Measurements from ENCODE around the gene TMPRSS11B. TPM values are rescaled to one million over a fixed set of nuclear protein-coding genes. Genes with fewer than 3 reads are reported as not detected.

TMPRSS11B gene
- total and polyA plus RNA-seq, 2 donors (not counting 1 experiment from before 2014, with no cell fraction given): not detected

- Histone ChIP-seq H3K79me2 (ENCODE audit: control insufficient read depth, insufficient read depth, low read length) (no peaks in the 10 kb centered on the region), H4K20me1 (ENCODE audit: control insufficient read depth, insufficient read depth, low read length, poor library complexity, severe bottlenecking) (no peaks in the 10 kb centered on the region), H3K4me1 (ENCODE audit: control insufficient read depth in 2 of 2, insufficient read depth in 2 of 2, low read length in 2 of 2) (no peaks in the 10 kb centered on the region), H2AFZ (ENCODE audit: insufficient read depth, low read depth, low read length, poor library complexity, severe bottlenecking) (no peak overlapping the region), H3K27ac (ENCODE audit: low read length in 2 of 2) (no peak overlapping the region), H3K9ac (ENCODE audit: low read length) (no peak overlapping the region), H3K27me3 (replicated peaks in 1 of 4; ENCODE audit: control extremely low read depth in 1 of 4, control insufficient read depth in 3 of 4, insufficient read depth in 4 of 4, low read length in 3 of 4) (peaks cover 0 to 10% (median 5%) of the 10 kb centered on the region in 4 experiments), H3K9me3 (ENCODE audit: control extremely low read depth in 1 of 3, control insufficient read depth in 2 of 3, insufficient read depth in 1 of 3, low read length in 2 of 3) (peaks cover 0 to 3% (median 0%) of the 10 kb centered on the region in 3 donors), H3K4me2 (replicated peaks; ENCODE audit: low read depth, low read length, poor library complexity, severe bottlenecking) (no peak overlapping the region), H3K4me3 (ENCODE audit: control extremely low read depth in 1 of 5, extremely low read depth in 1 of 5, insufficient read depth in 1 of 5, low read depth in 2 of 5, low read length in 4 of 5) (no peak overlapping the region), H3K36me3 (replicated peaks in 1 of 2; ENCODE audit: control extremely low read depth in 1 of 2, control insufficient read depth in 1 of 2, extremely low read depth in 1 of 2, insufficient read depth in 2 of 2, low read length in 1 of 2) (no peaks in the 10 kb centered on the region)
- ATAC-seq (ENCODE audit: low read depth) (no peak), DNase-seq (no peak)
- ChIA-PET POLR2A (no interaction called here), CTCF (no interaction called here)
- Mint-ChIP-seq H3K9me3 (ENCODE audit: insufficient read depth) (peaks cover 15% of the 10 kb centered on the region), H3K4me1 (no peaks in the 10 kb centered on the region), H3K27ac (no peak overlapping the region), H3K27me3 (peaks cover 8% of the 10 kb centered on the region), H3K4me3 (no peak overlapping the region)
- TF ChIP-seq, protein P1, sequence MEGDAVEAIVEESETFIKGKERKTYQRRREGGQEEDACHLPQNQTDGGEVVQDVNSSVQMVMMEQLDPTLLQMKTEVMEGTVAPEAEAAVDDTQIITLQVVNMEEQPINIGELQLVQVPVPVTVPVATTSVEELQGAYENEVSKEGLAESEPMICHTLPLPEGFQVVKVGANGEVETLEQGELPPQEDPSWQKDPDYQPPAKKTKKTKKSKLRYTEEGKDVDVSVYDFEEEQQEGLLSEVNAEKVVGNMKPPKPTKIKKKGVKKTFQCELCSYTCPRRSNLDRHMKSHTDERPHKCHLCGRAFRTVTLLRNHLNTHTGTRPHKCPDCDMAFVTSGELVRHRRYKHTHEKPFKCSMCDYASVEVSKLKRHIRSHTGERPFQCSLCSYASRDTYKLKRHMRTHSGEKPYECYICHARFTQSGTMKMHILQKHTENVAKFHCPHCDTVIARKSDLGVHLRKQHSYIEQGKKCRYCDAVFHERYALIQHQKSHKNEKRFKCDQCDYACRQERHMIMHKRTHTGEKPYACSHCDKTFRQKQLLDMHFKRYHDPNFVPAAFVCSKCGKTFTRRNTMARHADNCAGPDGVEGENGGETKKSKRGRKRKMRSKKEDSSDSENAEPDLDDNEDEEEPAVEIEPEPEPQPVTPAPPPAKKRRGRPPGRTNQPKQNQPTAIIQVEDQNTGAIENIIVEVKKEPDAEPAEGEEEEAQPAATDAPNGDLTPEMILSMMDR (IDR thresholded peaks at IDR 0.05): no peak
- TF ChIP-seq EZH2 (IDR thresholded peaks at IDR 0.05; ENCODE audit: borderline replicate concordance, insufficient read depth, low read depth, low read length, poor library complexity, severe bottlenecking): no peak
- intact Hi-C loops (cut with micrococcal nuclease): no loop called here
- WGBS (ENCODE audit: insufficient coverage): 45% methylated on average over 1 of the region's 2 CpGs
These were observed 42.9 kb upstream of the TMPRSS11B start for GRCh38 chr4:68288393-68288740.

DNA sequence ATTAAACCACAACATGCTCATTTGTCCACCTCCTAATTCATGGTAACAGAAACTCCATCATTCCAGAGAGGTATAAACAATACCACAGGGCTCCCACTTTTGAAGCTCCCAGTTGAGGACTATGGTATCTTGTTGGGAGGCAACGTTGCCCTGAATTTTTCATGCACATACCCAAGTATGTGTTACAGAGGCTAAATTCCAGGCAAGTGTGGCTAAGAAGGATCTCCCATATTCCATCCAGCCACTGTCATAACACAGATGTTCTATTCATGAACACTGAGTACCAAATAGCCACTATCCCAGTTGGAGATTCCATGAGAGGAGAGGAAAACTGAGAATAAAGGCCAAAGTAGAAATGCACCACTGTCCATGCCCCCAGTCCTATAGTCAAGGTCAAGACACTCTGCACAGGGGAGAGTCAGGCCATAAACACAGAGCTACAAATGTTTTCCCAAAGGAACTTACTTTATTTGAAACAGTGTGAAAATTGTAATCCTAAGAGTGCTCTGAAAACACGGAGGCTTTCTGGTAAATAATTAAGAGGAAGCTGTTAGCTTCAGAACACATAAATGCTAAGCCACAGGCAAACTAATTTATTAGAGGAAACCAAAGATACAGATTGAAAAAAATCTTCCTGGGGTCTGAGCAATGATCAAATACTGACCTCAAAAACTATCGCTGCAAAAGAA, 42.4 kb upstream of the TMPRSS11B start:
- H3K4me1 ChIP-seq (ENCODE audit: control insufficient read depth in 2 of 2, insufficient read depth in 2 of 2, low read length in 2 of 2): no peaks in the 10 kb centered on the region
- no peak overlapping the region for H3K4me3 ChIP-seq (ENCODE audit: control extremely low read depth in 1 of 5, extremely low read depth in 1 of 5, insufficient read depth in 1 of 5, low read depth in 2 of 5, low read length in 4 of 5)
- peaks cover 15% of the 10 kb centered on the region for H3K9me3 Mint-ChIP-seq (ENCODE audit: insufficient read depth)
- no peak for ATAC-seq (ENCODE audit: low read depth)
- no peak overlapping the region for H3K9ac ChIP-seq (ENCODE audit: low read length)
- TF ChIP-seq EZH2 (IDR thresholded peaks at IDR 0.05; ENCODE audit: borderline replicate concordance, insufficient read depth, low read depth, low read length, poor library complexity, severe bottlenecking): no peak
- TF ChIP-seq, protein P1 (IDR thresholded peaks at IDR 0.05): no peak
- no peaks in the 10 kb centered on the region for H4K20me1 ChIP-seq (ENCODE audit: control insufficient read depth, insufficient read depth, low read length, poor library complexity, severe bottlenecking)
- DNase-seq: no peak
- no peaks in the 10 kb centered on the region for H3K36me3 ChIP-seq (replicated peaks in 1 of 2; ENCODE audit: control extremely low read depth in 1 of 2, control insufficient read depth in 1 of 2, extremely low read depth in 1 of 2, insufficient read depth in 2 of 2, low read length in 1 of 2)
- H3K4me1 Mint-ChIP-seq: no peaks in the 10 kb centered on the region
- 71% methylated on average over 1 of the region's 3 CpGs for WGBS (ENCODE audit: insufficient coverage)
- no peak overlapping the region for H3K27ac ChIP-seq (ENCODE audit: low read length in 2 of 2)
- no peak overlapping the region for H3K4me3 Mint-ChIP-seq
- peaks cover 0 to 3% (median 0%) of the 10 kb centered on the region in 3 donors for H3K9me3 ChIP-seq (ENCODE audit: control extremely low read depth in 1 of 3, control insufficient read depth in 2 of 3, insufficient read depth in 1 of 3, low read length in 2 of 3)
- H3K4me2 ChIP-seq (replicated peaks; ENCODE audit: low read depth, low read length, poor library complexity, severe bottlenecking): no peak overlapping the region
- intact Hi-C loops (cut with micrococcal nuclease): no loop called here
- ChIA-PET CTCF (no interaction called here), POLR2A (no interaction called here)
- no peak overlapping the region for H2AFZ ChIP-seq (ENCODE audit: insufficient read depth, low read depth, low read length, poor library complexity, severe bottlenecking)
- peaks cover 8% of the 10 kb centered on the region for H3K27me3 Mint-ChIP-seq
- no peaks in the 10 kb centered on the region for H3K79me2 ChIP-seq (ENCODE audit: control insufficient read depth, insufficient read depth, low read length)
- H3K27me3 ChIP-seq (replicated peaks in 1 of 4; ENCODE audit: control extremely low read depth in 1 of 4, control insufficient read depth in 3 of 4, insufficient read depth in 4 of 4, low read length in 3 of 4): peaks cover 0 to 10% (median 5%) of the 10 kb centered on the region in 4 experiments
- no peak overlapping the region for H3K27ac Mint-ChIP-seq
